AG09309 (cell line): Measurements from ENCODE around the gene DCTD.

Experiments used
- DNase-seq: peaks from one replicate; pipeline ENCODE4 v3.0.0-alpha.2; 2010; ENCODE audit warnings: low read depth
- H3K4me3 ChIP-seq: 2 replicates; pipeline ENCODE4 v1.5.1; 2011; ENCODE audit warnings: mild to moderate bottlenecking, low read depth, low read length, moderate library complexity; ENCODE audit not compliant: control insufficient read depth
- TF ChIP-seq, protein P1 (sequence below): IDR thresholded peaks from 2 replicates; pipeline ENCODE4 v1.5.1; 2011; ENCODE audit warnings: mild to moderate bottlenecking, low read depth, low read length, inconsistent platforms; ENCODE audit not compliant: insufficient read depth, control insufficient read depth; ENCODE audit errors: missing control alignments

Gene DCTD

DNA sequence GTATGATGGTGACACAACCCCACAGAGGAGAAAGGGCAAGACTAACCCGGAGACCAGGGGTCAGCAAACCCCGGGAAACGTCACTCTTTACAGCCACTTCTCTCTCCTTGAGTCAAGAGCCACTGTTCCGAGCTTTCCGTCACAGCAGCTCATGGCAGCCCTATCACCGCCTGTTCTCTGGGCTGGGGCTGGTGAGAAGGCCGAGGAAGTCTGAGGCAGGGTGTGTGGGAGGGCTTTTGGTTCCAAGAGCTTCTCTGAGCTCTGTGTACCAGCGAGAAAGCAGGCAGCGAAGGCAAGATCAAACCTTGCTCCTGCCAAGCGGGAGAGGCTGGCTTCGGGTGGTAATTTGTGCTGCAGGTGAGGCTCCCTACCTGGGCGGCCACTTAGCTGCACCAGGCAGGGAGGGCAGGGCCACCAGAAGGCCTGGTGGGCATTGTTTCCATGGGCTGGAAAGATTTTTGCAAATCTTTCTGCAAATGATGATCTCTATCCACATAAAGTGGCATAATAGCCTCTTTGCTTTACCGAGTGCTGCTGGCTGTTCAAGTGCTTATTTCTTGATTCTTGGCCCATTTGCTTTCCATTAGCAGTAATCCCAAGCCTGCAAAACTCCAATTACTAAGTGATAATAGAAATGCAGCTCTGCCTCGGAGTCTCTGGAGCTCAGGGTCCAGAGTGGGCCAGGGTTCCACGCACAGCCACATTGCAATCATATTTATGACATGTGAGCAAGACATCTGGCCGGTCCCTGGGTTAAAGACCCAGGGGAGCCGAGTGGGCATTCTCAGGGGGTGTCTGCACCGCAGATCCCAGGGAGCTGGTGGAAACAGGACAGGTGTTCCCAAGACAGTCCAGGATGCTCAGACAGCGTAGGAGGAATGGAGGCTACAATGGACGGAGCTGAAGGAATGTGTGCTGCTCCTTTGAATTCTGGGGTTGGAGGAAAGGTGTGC lies 41.5 kb downstream of the DCTD start:
- no peak overlapping the region for H3K4me3 ChIP-seq
- TF ChIP-seq, protein P1, sequence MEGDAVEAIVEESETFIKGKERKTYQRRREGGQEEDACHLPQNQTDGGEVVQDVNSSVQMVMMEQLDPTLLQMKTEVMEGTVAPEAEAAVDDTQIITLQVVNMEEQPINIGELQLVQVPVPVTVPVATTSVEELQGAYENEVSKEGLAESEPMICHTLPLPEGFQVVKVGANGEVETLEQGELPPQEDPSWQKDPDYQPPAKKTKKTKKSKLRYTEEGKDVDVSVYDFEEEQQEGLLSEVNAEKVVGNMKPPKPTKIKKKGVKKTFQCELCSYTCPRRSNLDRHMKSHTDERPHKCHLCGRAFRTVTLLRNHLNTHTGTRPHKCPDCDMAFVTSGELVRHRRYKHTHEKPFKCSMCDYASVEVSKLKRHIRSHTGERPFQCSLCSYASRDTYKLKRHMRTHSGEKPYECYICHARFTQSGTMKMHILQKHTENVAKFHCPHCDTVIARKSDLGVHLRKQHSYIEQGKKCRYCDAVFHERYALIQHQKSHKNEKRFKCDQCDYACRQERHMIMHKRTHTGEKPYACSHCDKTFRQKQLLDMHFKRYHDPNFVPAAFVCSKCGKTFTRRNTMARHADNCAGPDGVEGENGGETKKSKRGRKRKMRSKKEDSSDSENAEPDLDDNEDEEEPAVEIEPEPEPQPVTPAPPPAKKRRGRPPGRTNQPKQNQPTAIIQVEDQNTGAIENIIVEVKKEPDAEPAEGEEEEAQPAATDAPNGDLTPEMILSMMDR, result no peak
- DNase-seq, result no peak

DNA sequence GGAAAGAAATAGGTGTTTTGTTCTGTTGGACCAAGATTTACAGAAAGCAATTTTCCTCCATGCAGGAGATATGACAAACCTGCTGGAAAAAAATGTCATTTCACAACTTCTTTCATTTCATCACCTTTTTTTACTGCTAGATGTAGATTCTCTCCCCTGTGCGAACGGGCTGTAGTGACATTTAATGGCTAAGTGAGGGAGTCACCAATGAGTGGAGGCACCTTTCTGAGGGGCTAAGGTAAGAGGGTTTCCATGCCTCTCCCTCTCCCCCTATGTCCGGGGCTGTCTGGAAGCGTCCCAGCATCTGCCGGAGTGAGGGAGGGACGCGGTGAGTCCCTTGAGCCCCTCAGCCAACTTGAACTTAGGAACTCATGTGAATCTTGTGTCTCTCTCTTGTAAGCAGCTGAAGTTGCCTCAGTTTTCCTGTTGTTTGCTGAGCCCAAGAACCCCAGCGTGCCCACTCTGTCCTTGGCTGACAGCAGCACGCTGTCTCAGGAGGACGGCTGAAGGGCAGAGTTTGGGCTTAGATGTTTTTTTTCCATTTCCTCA lies 42.3 kb downstream of the DCTD start:
- TF ChIP-seq, protein P1, result no peak
- H3K4me3 ChIP-seq, result no peak overlapping the region
- DNase-seq, result no peak

DNA sequence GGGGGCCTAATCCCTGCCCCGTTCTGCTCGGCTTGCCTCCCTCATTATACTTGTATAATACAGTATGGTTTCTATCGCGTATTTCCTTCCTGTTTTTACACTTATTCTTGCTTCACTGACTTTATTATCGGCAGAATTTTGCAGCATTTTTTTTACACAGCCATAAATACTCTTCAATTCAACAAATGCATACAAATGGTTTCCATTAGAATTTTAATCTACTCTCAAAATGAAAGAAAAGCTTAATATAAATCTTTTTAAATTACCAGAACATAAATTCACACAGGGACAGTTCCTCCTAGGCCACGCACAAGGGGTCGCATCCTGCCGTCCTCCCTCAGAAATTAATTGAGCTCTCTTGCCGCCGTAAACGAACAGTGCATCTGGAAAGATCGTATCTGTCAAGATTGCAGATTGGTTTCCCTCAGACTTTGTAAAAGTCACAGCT lies 42.9 kb downstream of the DCTD start:
- no peak overlapping the region for H3K4me3 ChIP-seq
- no peak for DNase-seq
- TF ChIP-seq, protein P1, result no peak

DNA sequence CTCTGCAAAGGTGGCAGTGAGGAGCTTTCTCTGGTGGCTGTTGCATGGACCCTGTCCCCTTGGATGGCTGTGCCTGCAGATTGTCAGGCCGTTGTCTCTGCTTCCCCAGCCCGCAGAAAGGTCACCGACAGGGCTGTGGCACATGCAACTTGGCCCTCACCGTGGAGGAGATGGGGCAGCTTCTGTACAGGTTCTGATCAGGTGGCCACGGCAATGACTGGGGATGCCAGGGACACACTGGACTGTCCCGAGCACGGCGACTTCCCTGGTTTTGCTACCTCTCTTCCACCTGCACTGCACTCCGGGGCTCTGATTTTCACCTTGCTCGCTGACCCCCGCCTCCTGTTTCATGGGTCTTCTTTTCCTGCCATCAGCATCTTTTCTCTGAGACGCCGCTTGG lies 43.5 kb downstream of the DCTD start:
- H3K4me3 ChIP-seq, result no peak overlapping the region
- DNase-seq, result no peak
- TF ChIP-seq, protein P1, result no peak

DNA sequence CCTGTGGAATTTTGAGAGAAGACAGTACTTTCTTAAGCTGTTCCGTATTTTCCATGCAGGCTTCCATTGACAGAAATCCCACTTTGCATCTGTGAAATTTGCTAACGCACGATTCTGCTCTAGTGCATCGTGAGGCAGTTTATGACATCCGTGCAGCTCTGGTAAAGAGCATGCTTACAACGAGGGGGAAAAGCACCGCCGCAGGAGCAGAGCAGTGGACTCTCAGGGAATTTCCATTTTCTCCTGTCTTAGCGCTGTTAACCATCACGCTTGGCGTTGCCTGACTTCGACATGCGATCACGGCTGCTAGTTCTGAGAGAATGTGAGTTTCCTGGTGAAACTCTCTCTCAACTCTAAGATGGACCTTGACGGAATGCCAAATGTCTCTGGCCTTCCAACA lies 43.9 kb downstream of the DCTD start:
- no peak overlapping the region for H3K4me3 ChIP-seq

DNA sequence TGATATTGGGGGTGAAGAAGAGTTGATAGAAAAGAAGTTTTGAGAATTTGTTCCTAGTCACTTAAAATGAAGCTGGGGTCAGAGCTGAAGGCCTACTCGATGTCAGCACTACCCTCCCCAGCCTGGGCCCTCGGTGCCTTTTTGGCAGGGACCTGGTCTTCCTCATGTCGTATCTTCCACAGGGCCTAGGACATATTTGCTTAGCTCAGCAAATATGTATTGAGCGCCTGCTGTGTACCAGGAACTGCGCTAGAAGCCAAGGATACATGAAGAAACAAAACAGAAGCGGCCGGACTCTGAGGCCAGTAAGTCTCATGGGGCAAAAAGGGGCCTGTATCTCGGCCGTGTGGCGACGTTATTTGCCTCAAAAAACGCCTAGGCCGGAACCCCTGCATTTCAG lies 44.3 kb downstream of the DCTD start:
- no peak overlapping the region for H3K4me3 ChIP-seq
- no peak for DNase-seq
- TF ChIP-seq, protein P1, result no peak

More for the DNA sequence above, 43.9 kb downstream of the DCTD start:
- TF ChIP-seq, protein P1, result no peak
- no peak for DNase-seq

DNA sequence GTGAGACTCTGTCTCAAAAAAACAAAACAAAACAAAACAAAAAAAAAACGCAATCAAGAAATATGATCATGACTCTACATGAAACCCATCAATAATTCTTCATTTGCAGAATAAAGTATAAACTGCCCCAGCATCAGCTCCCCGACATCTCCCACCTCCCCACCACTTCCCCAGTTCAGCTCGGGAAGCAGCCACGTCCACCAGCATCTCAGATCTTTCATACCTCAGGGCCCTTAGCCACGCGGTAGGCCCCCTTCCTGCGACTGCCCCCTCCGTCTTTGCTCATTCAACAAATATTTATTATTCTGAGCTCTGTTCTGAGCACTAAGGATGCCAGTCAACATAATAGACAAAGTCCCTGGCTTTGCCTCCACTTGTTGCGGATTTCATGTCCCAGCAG lies 45.6 kb downstream of the DCTD start:
- TF ChIP-seq, protein P1, result no peak
- no peak for DNase-seq
- no peak overlapping the region for H3K4me3 ChIP-seq
